CD4-positive, alpha-beta T cell (primary cell): Measurements from ENCODE around the gene XBP1. TPM values are rescaled to one million over a fixed set of nuclear protein-coding genes. Genes with fewer than 3 reads are reported as not detected.

ENCODE experiments used
- ATAC-seq: fragments of 200-7000 bp; cut with Tn5 transposase; one replicate; pipeline ENCODE4 v1.10.0; 2022; ENCODE audit warnings: mild to moderate bottlenecking; ENCODE audit not compliant: poor library complexity
- CTCF ChIA-PET: fragments of 350-600 bp; sonication (Branson Sonifier 250); formaldehyde crosslinking; loops from one replicate; lab custom pipeline; 2021; ENCODE audit warnings: antibody characterized with exemption, inconsistent platforms; lab: Charles Lee
- POLR2A ChIA-PET: fragments of 350-600 bp; sonication (Branson Sonifier 250); formaldehyde crosslinking; loops from one replicate; lab custom pipeline; 2021; ENCODE audit warnings: antibody characterized with exemption, inconsistent platforms; lab: Charles Lee
- DNase-seq, 14 experiments: peaks; one replicate each; pipeline ENCODE4 v3.0.0-alpha.2; 2013 to 2020; ENCODE audit warnings: mixed read lengths in 2 of 14
- H3K27ac ChIP-seq, 2 donors: one replicate each; pipeline versions ENCODE4 v1.5.1 to v1.7.0; 2013; ENCODE audit warnings: low read length in 2 of 2, low read depth in 1 of 2, mild to moderate bottlenecking in 1 of 2
- H3K27me3 ChIP-seq, 2 experiments: 1 replicate in 1 of 2; 2 replicates in 1 of 2; pipeline versions ENCODE4 v1.6.1 to v1.7.0; 2013; ENCODE audit warnings: low read length in 2 of 2, control low read depth in 1 of 2, mild to moderate bottlenecking in 1 of 2, moderate library complexity in 1 of 2; ENCODE audit not compliant: insufficient read depth in 2 of 2, control insufficient read depth in 1 of 2
- H3K36me3 ChIP-seq: one replicate; pipeline ENCODE4 v1.6.1; 2013; ENCODE audit warnings: low read length, control low read depth; ENCODE audit not compliant: insufficient read depth
- H3K4me1 ChIP-seq: one replicate; pipeline ENCODE4 v1.6.1; 2013; ENCODE audit warnings: low read length, control low read depth; ENCODE audit not compliant: insufficient read depth
- H3K4me3 ChIP-seq: one replicate; pipeline ENCODE4 v1.5.1; 2013; ENCODE audit warnings: mild to moderate bottlenecking, low read length, moderate library complexity
- H3K9me3 ChIP-seq, 2 experiments: 1 replicate in 1 of 2; 2 replicates in 1 of 2; pipeline versions ENCODE4 v1.6.1 to v1.7.0; 2013; ENCODE audit warnings: low read length in 2 of 2, mild to moderate bottlenecking in 2 of 2, control low read depth in 1 of 2, moderate library complexity in 1 of 2; ENCODE audit not compliant: control insufficient read depth in 1 of 2, insufficient read depth in 1 of 2
- H3K27ac Mint-ChIP-seq: one replicate; pipeline ENCODE4 v1.8.0; 2020; ENCODE audit warnings: mixed read lengths
- H3K27me3 Mint-ChIP-seq: one replicate; pipeline ENCODE4 v1.8.0; 2021; ENCODE audit warnings: mixed read lengths
- H3K36me3 Mint-ChIP-seq: one replicate; pipeline ENCODE4 v1.8.0; 2021; ENCODE audit warnings: low read depth, mixed read lengths
- H3K4me1 Mint-ChIP-seq: one replicate; pipeline ENCODE4 v1.8.0; 2021; ENCODE audit warnings: low read depth, mixed read lengths
- H3K4me3 Mint-ChIP-seq: one replicate; pipeline ENCODE4 v1.8.0; 2020; ENCODE audit warnings: mild to moderate bottlenecking, mixed read lengths
- H3K9me3 Mint-ChIP-seq: one replicate; pipeline ENCODE4 v1.8.0; 2020; ENCODE audit warnings: mixed read lengths
- intact Hi-C, 2 experiments: fragments of 100-400 bp; cut with DNase I in 1 of 2; cut with micrococcal nuclease in 1 of 2; formaldehyde crosslinking; loops; one replicate each; pipeline versions ENCODE4 v1.15.1 to v1.9.0; 2023 to 2025; cut with DNase I, micrococcal nuclease
- total RNA-seq, 174 experiments: library from RNA in 2 of 174; stranded (reverse) in 2 of 174; gene quantifications; one replicate each; pipeline ENCODE4 v1.2.3 and lab custom pipeline; 2021 to 2026
- TF ChIP-seq, protein P1 (sequence below): fragments of 200-600 bp; IDR thresholded peaks from one replicate; pipeline ENCODE4 v1.8.0; 2022; ENCODE audit warnings: antibody characterized with exemption, mild to moderate bottlenecking

The XBP1 gene
- total RNA-seq, 2 experiments from 2014 or later, result 180 to 190 TPM

GRCh38 chr22:28771195-28771791 is 29.1 kb downstream of the XBP1 start:
- ATAC-seq (no peak), DNase-seq (no peak)
- H3K4me3 ChIP-seq, result no peak overlapping the region
- H3K4me1 Mint-ChIP-seq, result peaks cover 26% of the 10 kb centered on the region
- H3K9me3 Mint-ChIP-seq, result no peaks in the 10 kb centered on the region
- ChIA-PET CTCF (interaction anchor here (1.0 kb wide), 1 partner anchor 31 kb away, joined by 3 read pairs; no protein-coding TSS in a partner anchor), POLR2A (interaction anchor here (5.1 kb wide), 1 partner anchor 29 kb away, joined by 50 read pairs; the partner anchor contains the start of gene XBP1)
- no peaks in the 10 kb centered on the region for H3K27me3 ChIP-seq
- no peaks in the 10 kb centered on the region for H3K27me3 Mint-ChIP-seq
- TF ChIP-seq, protein P1, sequence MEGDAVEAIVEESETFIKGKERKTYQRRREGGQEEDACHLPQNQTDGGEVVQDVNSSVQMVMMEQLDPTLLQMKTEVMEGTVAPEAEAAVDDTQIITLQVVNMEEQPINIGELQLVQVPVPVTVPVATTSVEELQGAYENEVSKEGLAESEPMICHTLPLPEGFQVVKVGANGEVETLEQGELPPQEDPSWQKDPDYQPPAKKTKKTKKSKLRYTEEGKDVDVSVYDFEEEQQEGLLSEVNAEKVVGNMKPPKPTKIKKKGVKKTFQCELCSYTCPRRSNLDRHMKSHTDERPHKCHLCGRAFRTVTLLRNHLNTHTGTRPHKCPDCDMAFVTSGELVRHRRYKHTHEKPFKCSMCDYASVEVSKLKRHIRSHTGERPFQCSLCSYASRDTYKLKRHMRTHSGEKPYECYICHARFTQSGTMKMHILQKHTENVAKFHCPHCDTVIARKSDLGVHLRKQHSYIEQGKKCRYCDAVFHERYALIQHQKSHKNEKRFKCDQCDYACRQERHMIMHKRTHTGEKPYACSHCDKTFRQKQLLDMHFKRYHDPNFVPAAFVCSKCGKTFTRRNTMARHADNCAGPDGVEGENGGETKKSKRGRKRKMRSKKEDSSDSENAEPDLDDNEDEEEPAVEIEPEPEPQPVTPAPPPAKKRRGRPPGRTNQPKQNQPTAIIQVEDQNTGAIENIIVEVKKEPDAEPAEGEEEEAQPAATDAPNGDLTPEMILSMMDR, result no peak
- H3K36me3 Mint-ChIP-seq, result peaks cover 26% of the 10 kb centered on the region
- no peak overlapping the region for H3K27ac ChIP-seq
- intact Hi-C loops, result loop anchor here in 1 of 2 experiments (10.0 kb wide), 1 partner anchor 856 kb away; the partner anchor contains the start of gene PITPNB
- peaks cover 4% of the 10 kb centered on the region for H3K36me3 ChIP-seq
- H3K4me3 Mint-ChIP-seq, result peak overlapping the region; percentile 39
- peaks cover 33% of the 10 kb centered on the region for H3K4me1 ChIP-seq
- no peak overlapping the region for H3K27ac Mint-ChIP-seq
- no peaks in the 10 kb centered on the region for H3K9me3 ChIP-seq

DNA sequence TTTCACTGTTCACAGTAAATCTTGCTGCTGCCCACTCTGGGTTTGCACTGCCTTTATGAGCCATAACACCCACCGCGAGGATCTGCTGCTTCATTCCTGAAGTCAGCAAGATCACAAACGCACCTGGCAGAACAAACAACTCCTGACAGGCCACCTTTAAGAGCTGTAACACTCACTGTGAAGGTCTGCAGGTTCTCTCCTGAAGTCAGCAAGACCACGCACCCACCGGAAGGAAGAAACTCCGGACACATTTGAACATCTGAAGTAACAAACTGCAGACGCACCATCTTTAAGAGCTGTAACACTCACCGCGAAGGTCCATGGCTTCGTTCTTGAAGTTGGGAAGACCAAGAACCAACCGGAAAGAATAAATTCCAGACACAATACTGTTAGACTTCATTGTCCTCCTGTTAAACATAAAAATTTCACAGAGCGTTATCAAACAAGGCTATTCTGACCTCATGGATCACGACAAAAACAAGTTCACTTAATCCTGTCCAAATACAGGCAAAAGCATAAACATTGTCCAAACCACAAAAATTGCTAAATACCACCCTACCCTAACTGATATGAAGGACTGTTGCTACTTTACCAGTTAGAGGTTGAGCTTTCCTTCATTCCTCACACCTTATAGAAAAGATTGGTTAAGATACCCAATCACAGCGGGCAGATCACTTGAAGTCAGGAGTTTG is 30.8 kb downstream of the XBP1 start:
- peaks cover 22% of the 10 kb centered on the region for H3K4me1 ChIP-seq
- no peaks in the 10 kb centered on the region for H3K9me3 ChIP-seq
- Mint-ChIP-seq H3K9me3 (no peaks in the 10 kb centered on the region), H3K4me1 (peaks cover 14% of the 10 kb centered on the region), H3K27ac (no peak overlapping the region), H3K36me3 (peaks cover 10% of the 10 kb centered on the region), H3K27me3 (no peaks in the 10 kb centered on the region), H3K4me3 (peak overlapping the region; percentile 76)
- H3K36me3 ChIP-seq, result no peaks in the 10 kb centered on the region
- no peaks in the 10 kb centered on the region for H3K27me3 ChIP-seq
- TF ChIP-seq, protein P1, result no peak
- H3K4me3 ChIP-seq, result no peak overlapping the region
- ATAC-seq (no peak), DNase-seq (no peak)
- ChIA-PET CTCF (no interaction called here), POLR2A (interaction anchor here (5.1 kb wide), 1 partner anchor 31 kb away, joined by 50 read pairs; the partner anchor contains the start of gene XBP1)
- H3K27ac ChIP-seq, result no peak overlapping the region
- intact Hi-C loops, result loop anchor here in 1 of 2 experiments (10.0 kb wide), 1 partner anchor 855 kb away; the partner anchor contains the start of gene PITPNB

DNA sequence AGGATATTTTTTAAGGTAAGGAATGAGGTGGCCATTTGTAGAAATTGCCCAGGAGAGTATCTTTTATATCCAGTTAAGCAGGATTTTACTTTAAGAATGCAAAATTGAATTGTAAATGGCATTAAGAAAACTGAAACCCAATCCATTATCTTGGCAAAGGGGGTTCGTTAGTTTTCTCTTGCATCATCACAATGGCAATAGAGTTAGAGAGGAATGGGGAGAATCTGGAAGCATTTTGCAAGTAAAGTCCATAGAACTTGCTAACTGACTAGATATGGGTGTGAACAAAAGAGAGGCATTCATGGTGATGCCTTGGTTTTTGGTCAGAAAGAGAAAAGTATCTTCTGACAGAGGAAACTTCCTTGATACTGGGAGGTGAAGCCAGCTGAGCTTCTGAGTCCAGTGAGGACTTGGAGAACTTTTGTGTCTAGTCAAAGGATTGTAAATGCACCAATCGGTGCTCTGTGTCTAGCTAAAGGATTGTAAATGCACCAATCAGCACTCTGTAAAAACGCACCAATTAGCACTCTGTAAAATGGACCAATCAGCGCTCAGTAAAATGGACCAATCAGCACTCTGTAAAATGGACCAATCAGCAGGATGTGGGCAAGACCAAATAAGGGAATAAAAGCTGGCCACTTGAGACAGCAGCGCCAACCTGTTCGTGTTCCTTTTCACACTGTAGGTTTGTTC is 31.5 kb downstream of the XBP1 start:
- Histone ChIP-seq H3K27ac (no peak overlapping the region), H3K27me3 (no peaks in the 10 kb centered on the region), H3K9me3 (no peaks in the 10 kb centered on the region), H3K4me1 (peaks cover 15% of the 10 kb centered on the region), H3K36me3 (no peaks in the 10 kb centered on the region), H3K4me3 (no peak overlapping the region)
- H3K27me3 Mint-ChIP-seq, result no peaks in the 10 kb centered on the region
- H3K4me1 Mint-ChIP-seq, result peaks cover 11% of the 10 kb centered on the region
- peaks cover 7% of the 10 kb centered on the region for H3K36me3 Mint-ChIP-seq
- TF ChIP-seq, protein P1, result no peak
- ATAC-seq, result no peak
- ChIA-PET CTCF (no interaction called here), POLR2A (no interaction called here)
- no peak overlapping the region for H3K4me3 Mint-ChIP-seq
- no peak overlapping the region for H3K27ac Mint-ChIP-seq
- intact Hi-C loops, result no loop called here
- no peaks in the 10 kb centered on the region for H3K9me3 Mint-ChIP-seq
- DNase-seq, result no peak
